ENCODE results near the gene NTNG1. TPM values are rescaled to one million over a fixed set of nuclear protein-coding genes. Genes with fewer than 3 reads are reported as not detected.

The NTNG1 gene
- total and polyA plus RNA-seq, 2 of the 13 experiments (the other 11 are each of a cell fraction or from before 2014, with no cell fraction given), result not detected

GRCh38 chr1:107529511-107530149 lies 388.8 kb downstream of the NTNG1 start (continued):
- TF ChIP-seq, protein P1, sequence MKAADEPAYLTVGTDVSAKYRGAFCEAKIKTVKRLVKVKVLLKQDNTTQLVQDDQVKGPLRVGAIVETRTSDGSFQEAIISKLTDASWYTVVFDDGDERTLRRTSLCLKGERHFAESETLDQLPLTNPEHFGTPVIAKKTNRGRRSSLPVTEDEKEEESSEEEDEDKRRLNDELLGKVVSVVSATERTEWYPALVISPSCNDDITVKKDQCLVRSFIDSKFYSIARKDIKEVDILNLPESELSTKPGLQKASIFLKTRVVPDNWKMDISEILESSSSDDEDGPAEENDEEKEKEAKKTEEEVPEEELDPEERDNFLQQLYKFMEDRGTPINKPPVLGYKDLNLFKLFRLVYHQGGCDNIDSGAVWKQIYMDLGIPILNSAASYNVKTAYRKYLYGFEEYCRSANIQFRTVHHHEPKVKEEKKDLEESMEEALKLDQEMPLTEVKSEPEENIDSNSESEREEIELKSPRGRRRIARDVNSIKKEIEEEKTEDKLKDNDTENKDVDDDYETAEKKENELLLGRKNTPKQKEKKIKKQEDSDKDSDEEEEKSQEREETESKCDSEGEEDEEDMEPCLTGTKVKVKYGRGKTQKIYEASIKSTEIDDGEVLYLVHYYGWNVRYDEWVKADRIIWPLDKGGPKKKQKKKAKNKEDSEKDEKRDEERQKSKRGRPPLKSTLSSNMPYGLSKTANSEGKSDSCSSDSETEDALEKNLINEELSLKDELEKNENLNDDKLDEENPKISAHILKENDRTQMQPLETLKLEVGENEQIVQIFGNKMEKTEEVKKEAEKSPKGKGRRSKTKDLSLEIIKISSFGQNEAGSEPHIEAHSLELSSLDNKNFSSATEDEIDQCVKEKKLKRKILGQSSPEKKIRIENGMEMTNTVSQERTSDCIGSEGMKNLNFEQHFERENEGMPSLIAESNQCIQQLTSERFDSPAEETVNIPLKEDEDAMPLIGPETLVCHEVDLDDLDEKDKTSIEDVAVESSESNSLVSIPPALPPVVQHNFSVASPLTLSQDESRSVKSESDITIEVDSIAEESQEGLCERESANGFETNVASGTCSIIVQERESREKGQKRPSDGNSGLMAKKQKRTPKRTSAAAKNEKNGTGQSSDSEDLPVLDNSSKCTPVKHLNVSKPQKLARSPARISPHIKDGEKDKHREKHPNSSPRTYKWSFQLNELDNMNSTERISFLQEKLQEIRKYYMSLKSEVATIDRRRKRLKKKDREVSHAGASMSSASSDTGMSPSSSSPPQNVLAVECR (CRISPR knock-in tag; IDR thresholded peaks at IDR 0.05; ENCODE audit: borderline replicate concordance), result no peak
- TF ChIP-seq ZSCAN20 (CRISPR knock-in tag; IDR thresholded peaks at IDR 0.05; ENCODE audit: borderline replicate concordance) (no peak), KLF11 (CRISPR knock-in tag; IDR thresholded peaks at IDR 0.05) (no peak), IRF2 (CRISPR knock-in tag; IDR thresholded peaks at IDR 0.05) (peak; percentile 60; the same call in 1 of the 2 replicates), FOXA1 (IDR thresholded peaks at IDR 0.05) (no peak), FOXA1 (CRISPR knock-in tag; IDR thresholded peaks at IDR 0.05) (peak; percentile 76), SSRP1 (CRISPR knock-in tag; IDR thresholded peaks at IDR 0.05) (no peak), JDP2 (CRISPR knock-in tag; IDR thresholded peaks at IDR 0.05; ENCODE audit: borderline replicate concordance) (no peak), ISX (CRISPR knock-in tag; conservative IDR thresholded peaks at IDR 0.05) (no peak), ZNF180 (CRISPR knock-in tag; IDR thresholded peaks at IDR 0.05; ENCODE audit: borderline replicate concordance, low read depth) (no peak), RAD21 (CRISPR knock-in tag; IDR thresholded peaks at IDR 0.05) (peak; percentile 80), NCOA2 (CRISPR knock-in tag; IDR thresholded peaks at IDR 0.05) (no peak), ZNF496 (CRISPR knock-in tag; IDR thresholded peaks at IDR 0.05; ENCODE audit: insufficient replicate concordance) (no peak), KLF16 (CRISPR knock-in tag; IDR thresholded peaks at IDR 0.05) (0 out of 4 replicates have a peak, but pooled peaks of 1 of the 2 experiments have one; percentile 26), ZNF101 (CRISPR knock-in tag; IDR thresholded peaks at IDR 0.05; ENCODE audit: borderline replicate concordance, low read depth) (no peak), ZNF709 (CRISPR knock-in tag; IDR thresholded peaks at IDR 0.05) (no peak), SPEN (CRISPR knock-in tag; IDR thresholded peaks at IDR 0.05; ENCODE audit: low read depth) (no peak), ELF3 (CRISPR knock-in tag; IDR thresholded peaks at IDR 0.05) (0 out of 2 replicates have a peak, but pooled peaks have one; percentile 14), NONO (IDR thresholded peaks at IDR 0.05) (no peak), NONO (CRISPR knock-in tag; conservative IDR thresholded peaks at IDR 0.05) (no peak), SRSF4 (IDR thresholded peaks at IDR 0.05; ENCODE audit: low read depth, low read length, poor library complexity, severe bottlenecking) (no peak), TEAD3 (CRISPR knock-in tag; optimal IDR thresholded peaks at IDR 0.05; ENCODE audit: borderline replicate concordance) (peak; percentile 44), LCORL (IDR thresholded peaks at IDR 0.05) (no peak), LCORL (CRISPR knock-in tag; IDR thresholded peaks at IDR 0.05) (no peak; the same call in 1 of the 2 replicates)
- TF ChIP-seq, protein P2, sequence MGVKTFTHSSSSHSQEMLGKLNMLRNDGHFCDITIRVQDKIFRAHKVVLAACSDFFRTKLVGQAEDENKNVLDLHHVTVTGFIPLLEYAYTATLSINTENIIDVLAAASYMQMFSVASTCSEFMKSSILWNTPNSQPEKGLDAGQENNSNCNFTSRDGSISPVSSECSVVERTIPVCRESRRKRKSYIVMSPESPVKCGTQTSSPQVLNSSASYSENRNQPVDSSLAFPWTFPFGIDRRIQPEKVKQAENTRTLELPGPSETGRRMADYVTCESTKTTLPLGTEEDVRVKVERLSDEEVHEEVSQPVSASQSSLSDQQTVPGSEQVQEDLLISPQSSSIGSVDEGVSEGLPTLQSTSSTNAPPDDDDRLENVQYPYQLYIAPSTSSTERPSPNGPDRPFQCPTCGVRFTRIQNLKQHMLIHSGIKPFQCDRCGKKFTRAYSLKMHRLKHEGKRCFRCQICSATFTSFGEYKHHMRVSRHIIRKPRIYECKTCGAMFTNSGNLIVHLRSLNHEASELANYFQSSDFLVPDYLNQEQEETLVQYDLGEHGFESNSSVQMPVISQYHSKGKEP (CRISPR knock-in tag; IDR thresholded peaks at IDR 0.05), result no peak
